Caco-2 (cell line): ENCODE data around the gene C16orf87. TPM values are rescaled to one million over a fixed set of nuclear protein-coding genes. Genes with fewer than 3 reads are reported as not detected.

ENCODE experiments used
- BruUV-seq: library from RNA; stranded (reverse); fragments of 400-500 nt; replicated peaks from 2 replicates; lab custom pipeline; 2021; lab: Mats Ljungman, UMichigan
- CTCF ChIA-PET: fragments of 300-600 bp; sonication (Branson Sonifier 250); formaldehyde crosslinking; loops from one replicate; lab custom pipeline; 2022; ENCODE audit warnings: antibody characterized with exemption; lab: Charles Lee
- POLR2A ChIA-PET: fragments of 300-600 bp; sonication (Branson Sonifier 250); formaldehyde crosslinking; loops from one replicate; lab custom pipeline; 2022; ENCODE audit warnings: antibody characterized with exemption; lab: Charles Lee
- DNase-seq, 2 experiments: peaks; one replicate each; pipeline versions ENCODE4 v3.0.0 to v3.0.0-alpha.2; 2020 to 2022
- H3K27me3 ChIP-seq: replicated peaks from 2 replicates; pipeline ENCODE4 v1.6.0; 2011; ENCODE audit warnings: low read length; ENCODE audit not compliant: control insufficient read depth, insufficient read depth
- H3K36me3 ChIP-seq: 2 replicates; pipeline ENCODE4 v1.5.1; 2011; ENCODE audit warnings: low read length; ENCODE audit not compliant: control insufficient read depth, insufficient read depth
- H3K4me1 ChIP-seq: fragments of 250-450 bp; sonication (Bioruptor Pico); 2 replicates; pipeline ENCODE4 v1.5.1; 2020; ENCODE audit warnings: mild to moderate bottlenecking
- H3K4me3 ChIP-seq: 2 replicates; pipeline ENCODE4 v1.5.1; 2011; ENCODE audit warnings: low read depth, mild to moderate bottlenecking, control low read depth, low read length
- H3K9me3 ChIP-seq: fragments of 250-450 bp; sonication (Bioruptor Pico); 2 replicates; pipeline ENCODE4 v1.5.1; 2020; ENCODE audit warnings: mild to moderate bottlenecking, moderate library complexity
- H3K27ac Mint-ChIP-seq: one replicate; pipeline ENCODE4 v1.8.0; 2022; ENCODE audit warnings: mixed read lengths; ENCODE audit not compliant: unreplicated experiment
- H3K27me3 Mint-ChIP-seq: one replicate; pipeline ENCODE4 v1.8.0; 2022; ENCODE audit warnings: mixed read lengths; ENCODE audit not compliant: insufficient read depth, unreplicated experiment
- H3K36me3 Mint-ChIP-seq: one replicate; pipeline ENCODE4 v1.8.0; 2022; ENCODE audit warnings: mild to moderate bottlenecking, mixed read lengths; ENCODE audit not compliant: insufficient read depth, unreplicated experiment
- H3K4me1 Mint-ChIP-seq: one replicate; pipeline ENCODE4 v1.8.0; 2022; ENCODE audit warnings: low read depth, mixed read lengths; ENCODE audit not compliant: unreplicated experiment
- H3K4me3 Mint-ChIP-seq: one replicate; pipeline ENCODE4 v1.8.0; 2022; ENCODE audit warnings: mild to moderate bottlenecking, moderate library complexity, mixed read lengths; ENCODE audit not compliant: unreplicated experiment
- H3K9me3 Mint-ChIP-seq: one replicate; pipeline ENCODE4 v1.8.0; 2022; ENCODE audit warnings: mixed read lengths; ENCODE audit not compliant: unreplicated experiment
- CTCF ChIP-seq, 2 experiments: fragments of 200-600 bp in 1 of 2; IDR thresholded peaks; 1 replicate in 1 of 2; 2 replicates in 1 of 2; pipeline versions ENCODE4 v1.5.1 to v1.8.0; 2011 to 2022; ENCODE audit warnings: antibody characterized with exemption in 1 of 2, control low read depth in 1 of 2, inconsistent platforms in 1 of 2, low read depth in 1 of 2, low read length in 1 of 2, mild to moderate bottlenecking in 1 of 2, moderate library complexity in 1 of 2; ENCODE audit not compliant: insufficient read depth in 1 of 2, severe bottlenecking in 1 of 2, unreplicated experiment in 1 of 2
- intact Hi-C: fragments of 100-400 bp; cut with micrococcal nuclease; formaldehyde crosslinking; loops from one replicate; pipeline ENCODE4 v1.10.0; 2022; ENCODE audit not compliant: unreplicated experiment
- total RNA-seq: library from RNA; stranded (reverse); gene quantifications from 2 replicates; pipeline ENCODE4 v1.2.3, GENCODE V29; 2022

The C16orf87 gene
- total RNA-seq, 1 experiment from 2014 or later, result 12.1 TPM

- H3K27ac Mint-ChIP-seq, result no peak overlapping the region
- H3K4me1 ChIP-seq, result peaks cover 4% of the 10 kb centered on the region
- H3K4me1 Mint-ChIP-seq, result peaks cover 6% of the 10 kb centered on the region
- no peak for DNase-seq
- intact Hi-C loops, result no loop called here
- no peak overlapping the region for H3K4me3 ChIP-seq
- no peaks in the 10 kb centered on the region for H3K36me3 ChIP-seq
- BruUV-seq, result no TSS peak
- H3K9me3 ChIP-seq, result no peaks in the 10 kb centered on the region
- H3K4me3 Mint-ChIP-seq, result no peak overlapping the region
- ChIA-PET POLR2A (no interaction called here), CTCF (no interaction called here)
- H3K9me3 Mint-ChIP-seq, result peaks cover 18% of the 10 kb centered on the region
- H3K27me3 ChIP-seq, result no peaks in the 10 kb centered on the region
- peaks cover 6% of the 10 kb centered on the region for H3K36me3 Mint-ChIP-seq
- TF ChIP-seq CTCF (IDR thresholded peaks at IDR 0.05; ENCODE audit: insufficient read depth in 1 of 2, low read depth in 1 of 2, low read length in 1 of 2, severe bottlenecking in 1 of 2, unreplicated experiment in 1 of 2), result no peak
- H3K27me3 Mint-ChIP-seq, result no peaks in the 10 kb centered on the region
These were observed 33.5 kb downstream of the C16orf87 start for GRCh38 chr16:46797501-46797900.

GRCh38 chr16:46796764-46797269, 34.2 kb downstream of the C16orf87 start:
- CTCF ChIA-PET, result no interaction called here
- H3K27me3 Mint-ChIP-seq, result no peaks in the 10 kb centered on the region
- H3K36me3 ChIP-seq, result no peaks in the 10 kb centered on the region
- BruUV-seq, result no TSS peak
- no peak overlapping the region for H3K27ac Mint-ChIP-seq
- POLR2A ChIA-PET, result no interaction called here
- no peak for DNase-seq
- intact Hi-C loops, result no loop called here
- H3K4me1 ChIP-seq, result peaks cover 4% of the 10 kb centered on the region
- H3K9me3 ChIP-seq, result no peaks in the 10 kb centered on the region
- H3K4me3 ChIP-seq, result no peak overlapping the region
- no peak for TF ChIP-seq CTCF (IDR thresholded peaks at IDR 0.05; ENCODE audit: insufficient read depth in 1 of 2, low read depth in 1 of 2, low read length in 1 of 2, severe bottlenecking in 1 of 2, unreplicated experiment in 1 of 2)
- H3K36me3 Mint-ChIP-seq, result peaks cover 7% of the 10 kb centered on the region
- H3K27me3 ChIP-seq, result no peaks in the 10 kb centered on the region
- H3K4me3 Mint-ChIP-seq, result no peak overlapping the region
- H3K9me3 Mint-ChIP-seq, result peaks cover 23% of the 10 kb centered on the region
- peaks cover 6% of the 10 kb centered on the region for H3K4me1 Mint-ChIP-seq

DNA sequence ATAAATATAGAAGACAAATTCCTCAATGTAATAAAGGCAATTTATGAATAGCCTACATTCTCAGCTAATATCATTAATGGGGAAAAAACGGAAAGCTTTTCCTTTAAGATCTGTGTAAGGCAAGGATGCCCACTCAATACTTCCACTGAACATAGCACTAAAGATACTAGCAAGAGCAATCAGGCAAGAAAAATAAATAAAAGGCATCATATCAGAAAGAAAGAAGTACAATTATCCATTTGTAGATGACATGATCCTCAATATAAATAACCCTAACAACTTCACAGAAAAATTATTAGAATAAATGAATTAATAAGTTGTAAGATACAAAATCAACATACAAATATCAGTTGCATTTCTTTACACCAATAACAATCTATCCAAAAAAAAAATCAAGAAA, 37.1 kb downstream of the C16orf87 start:
- intact Hi-C loops, result no loop called here
- ChIA-PET CTCF (no interaction called here), POLR2A (no interaction called here)
- Histone ChIP-seq H3K4me1 (peaks cover 8% of the 10 kb centered on the region), H3K36me3 (no peaks in the 10 kb centered on the region), H3K9me3 (no peaks in the 10 kb centered on the region), H3K4me3 (no peak overlapping the region), H3K27me3 (no peaks in the 10 kb centered on the region)
- BruUV-seq, result no TSS peak
- H3K4me1 Mint-ChIP-seq, result no peaks in the 10 kb centered on the region
- H3K27ac Mint-ChIP-seq, result no peak overlapping the region
- no peak for TF ChIP-seq CTCF (IDR thresholded peaks at IDR 0.05; ENCODE audit: insufficient read depth in 1 of 2, low read depth in 1 of 2, low read length in 1 of 2, severe bottlenecking in 1 of 2, unreplicated experiment in 1 of 2)
- no peaks in the 10 kb centered on the region for H3K27me3 Mint-ChIP-seq
- no peak for DNase-seq
- H3K4me3 Mint-ChIP-seq, result no peak overlapping the region
- H3K9me3 Mint-ChIP-seq, result peaks cover 23% of the 10 kb centered on the region
- peaks cover 14% of the 10 kb centered on the region for H3K36me3 Mint-ChIP-seq
